HG03520 (cell line): ENCODE results near the gene CIROP.
"Not testable (repeated sequence)": the region's sequence is repeated elsewhere in the genome, so short reads cannot be mapped to it uniquely, and the experiment has no call there.

ENCODE experiments used
- ATAC-seq: cut with Tn5 transposase; IDR thresholded peaks from one replicate; pipeline ENCODE4 v1.9.1; 2021; ENCODE audit warnings: mild to moderate bottlenecking, moderate library complexity; ENCODE audit not compliant: unreplicated experiment

The CIROP gene

DNA sequence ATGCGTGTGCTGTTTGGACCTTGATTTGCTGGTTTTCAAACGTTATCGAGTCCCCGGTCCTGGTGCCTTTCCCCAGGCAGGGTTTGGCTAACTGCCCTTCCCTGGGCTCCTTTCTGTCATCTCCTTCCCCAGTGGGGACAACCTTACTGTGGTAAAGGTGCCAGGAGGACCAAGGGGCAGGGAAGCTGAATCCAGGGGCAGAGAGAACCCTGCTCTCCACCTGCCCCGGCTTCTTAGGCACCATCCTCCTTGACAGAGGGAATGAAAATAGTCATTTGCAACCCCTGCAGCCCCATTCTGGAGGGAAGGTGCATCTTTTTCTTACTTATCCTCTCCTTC, 9.3 kb upstream of the CIROP start:
- ATAC-seq = no peak

DNA sequence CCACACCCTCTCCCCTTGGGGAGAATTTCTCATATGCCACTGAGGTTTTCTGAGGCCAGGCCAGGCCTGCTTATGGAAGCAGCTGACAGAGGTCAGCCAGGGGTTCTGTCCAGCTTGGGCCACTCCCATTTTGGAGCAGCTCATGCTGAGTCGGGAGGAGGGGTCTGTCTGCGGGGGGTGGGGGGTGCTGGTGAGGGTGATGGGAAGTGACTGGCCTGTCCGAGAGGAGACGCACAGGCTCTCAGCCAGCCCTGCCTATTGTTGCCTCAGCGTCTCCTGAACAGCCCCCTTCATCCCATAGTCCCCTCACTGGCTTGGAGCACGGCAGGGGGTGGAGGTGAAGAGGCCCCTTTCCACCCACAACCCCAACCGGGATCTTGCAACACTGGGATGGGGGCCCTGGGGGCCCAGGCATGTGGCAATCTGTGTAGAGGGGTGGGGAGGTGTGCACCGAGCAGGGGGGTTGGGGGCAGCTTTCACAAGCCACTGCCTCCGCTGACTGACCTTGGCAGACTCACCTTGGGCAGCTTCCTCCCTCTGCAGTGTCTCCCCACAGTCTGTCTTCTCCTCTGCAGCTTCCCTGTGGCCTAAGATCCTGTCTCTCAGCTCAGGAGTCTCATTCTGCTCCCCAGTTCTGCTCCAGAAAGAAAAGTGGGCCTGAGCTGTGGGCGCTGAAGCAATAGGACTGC, 8.8 kb upstream of the CIROP start:
- no peak for ATAC-seq

DNA sequence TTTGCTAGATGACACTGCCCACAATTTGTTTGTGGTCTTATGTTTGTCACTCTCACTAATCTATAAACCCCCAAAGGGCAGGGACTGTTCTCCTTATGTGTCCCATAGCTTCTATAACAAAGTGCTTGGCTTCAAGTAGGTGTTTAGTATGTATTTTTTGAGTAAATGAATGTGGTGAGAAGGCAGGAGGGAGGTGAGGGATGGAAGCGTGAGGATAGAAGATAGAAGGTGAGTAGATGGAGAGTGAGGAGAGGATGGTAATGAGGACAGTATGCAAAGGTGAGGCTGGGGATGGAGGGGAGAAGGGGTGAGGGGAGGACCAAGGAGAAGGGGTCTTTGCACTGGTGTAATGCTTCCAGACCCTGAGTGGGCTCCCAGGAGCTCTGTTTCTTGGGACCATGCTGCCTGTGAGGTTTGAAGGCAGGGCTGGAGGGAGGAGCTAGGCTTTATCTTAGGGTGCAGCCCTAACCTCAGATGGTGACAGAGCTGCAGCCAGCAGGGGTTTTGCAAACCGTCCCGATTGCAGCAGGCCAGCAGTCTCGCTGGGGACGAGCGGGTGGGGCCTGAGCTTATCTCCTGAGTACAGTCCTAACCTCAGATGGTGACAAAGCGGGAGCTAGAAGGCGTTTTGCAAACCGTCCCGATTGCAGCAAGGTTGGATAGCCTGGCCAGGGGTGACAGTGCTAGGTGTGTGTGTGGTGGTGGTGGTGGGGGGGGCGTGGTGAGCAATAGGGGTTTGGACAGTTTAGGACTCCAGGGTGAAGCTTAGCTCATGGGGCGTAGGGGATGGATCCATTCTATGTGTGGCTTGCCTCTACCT, 7.8 kb upstream of the CIROP start:
- ATAC-seq = no peak

DNA sequence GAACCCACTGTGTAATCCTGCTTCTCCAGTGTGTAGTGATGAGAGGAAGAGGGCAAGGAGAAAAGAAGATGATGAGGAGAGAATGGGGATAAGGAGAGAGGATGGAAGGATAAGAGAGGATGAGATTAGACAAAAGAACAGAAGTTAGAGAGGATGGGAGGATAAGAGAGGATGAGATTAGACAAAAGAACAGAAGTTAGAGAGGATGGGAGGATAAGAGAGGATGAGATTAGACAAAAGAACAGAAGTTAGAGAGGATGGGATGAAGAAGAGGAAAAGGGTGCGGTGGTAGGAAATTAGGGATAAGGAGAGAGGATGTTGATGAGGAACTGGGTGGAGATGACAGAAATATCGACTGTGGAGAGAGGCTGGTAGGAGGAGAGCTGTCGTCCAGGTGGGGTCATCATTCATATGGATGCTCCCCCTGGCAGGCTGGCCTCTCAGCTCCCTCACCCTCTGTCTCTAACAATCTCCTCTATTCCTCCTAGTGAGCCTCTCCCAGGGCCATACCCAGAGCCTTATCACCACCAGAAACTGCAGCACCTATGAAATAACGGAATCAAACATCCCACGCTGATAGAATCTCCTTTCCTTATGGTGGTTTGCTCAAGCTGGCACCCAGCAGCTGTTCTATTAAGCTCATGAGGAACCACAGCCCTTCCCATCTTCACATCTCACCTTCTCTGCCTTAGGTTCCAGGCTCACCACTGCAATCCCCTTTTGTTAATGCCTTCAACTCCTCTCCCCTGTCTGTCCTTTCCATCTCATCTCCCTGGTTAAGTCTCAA, 6.0 kb upstream of the CIROP start:
- ATAC-seq = no peak

DNA sequence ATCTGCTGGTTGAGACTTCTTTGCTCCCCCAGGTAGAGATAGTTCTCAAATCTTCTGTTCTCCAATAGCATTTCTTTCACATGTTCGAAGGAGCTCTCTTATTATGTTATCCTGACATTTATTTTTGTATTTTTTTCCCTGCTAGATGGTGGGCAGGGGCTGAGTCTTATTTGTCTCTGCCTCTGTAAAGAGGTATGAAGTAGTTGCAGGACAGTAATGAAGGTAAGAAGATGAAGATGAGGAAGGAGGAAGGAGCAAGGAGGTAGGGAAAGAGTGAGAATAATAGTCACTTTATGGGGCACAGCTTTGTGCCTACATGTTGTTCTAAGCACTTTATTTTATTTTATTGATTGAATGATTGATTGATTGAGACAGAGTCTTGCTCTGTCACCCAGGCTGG, 5.0 kb upstream of the CIROP start:
- ATAC-seq = no peak

DNA sequence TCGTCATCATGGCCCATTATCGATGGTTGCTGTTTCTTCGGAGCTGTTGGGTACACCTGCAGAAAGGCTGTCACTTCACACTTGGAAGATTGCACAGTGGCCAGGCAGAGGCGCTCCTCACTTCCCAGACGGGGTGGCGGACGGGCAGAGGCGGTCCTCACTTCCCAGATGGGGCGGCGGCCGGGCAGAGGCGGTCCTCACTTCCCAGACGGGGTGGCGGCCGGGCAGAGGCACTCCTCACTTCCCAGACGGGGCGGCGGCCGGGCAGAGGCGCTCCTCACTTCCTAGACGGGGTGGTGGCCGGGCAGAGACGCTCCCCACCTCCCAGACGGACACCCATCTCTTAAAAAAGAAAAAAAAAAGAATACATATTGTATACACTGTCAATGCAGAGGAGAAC, 3.4 kb upstream of the CIROP start:
- not testable (repeated sequence) for ATAC-seq

DNA sequence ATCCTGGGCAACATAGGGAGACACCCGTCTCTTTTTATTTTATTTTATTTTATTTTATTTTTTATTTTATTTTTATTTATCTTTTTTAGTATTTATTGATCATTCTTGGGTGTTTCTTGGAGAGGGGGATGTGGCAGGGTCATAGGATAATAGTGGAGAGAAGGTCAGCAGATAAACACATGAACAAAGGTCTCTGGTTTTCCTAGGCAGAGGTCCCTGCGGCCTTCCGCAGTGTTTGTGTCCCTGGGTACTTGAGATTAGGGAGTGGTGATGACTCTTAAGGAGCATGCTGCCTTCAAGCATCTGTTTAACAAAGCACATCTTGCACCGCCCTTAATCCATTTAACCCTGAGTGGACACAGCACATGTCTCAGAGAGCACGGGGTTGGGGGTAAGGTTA, 2.8 kb upstream of the CIROP start:
- ATAC-seq = not testable (repeated sequence)

DNA sequence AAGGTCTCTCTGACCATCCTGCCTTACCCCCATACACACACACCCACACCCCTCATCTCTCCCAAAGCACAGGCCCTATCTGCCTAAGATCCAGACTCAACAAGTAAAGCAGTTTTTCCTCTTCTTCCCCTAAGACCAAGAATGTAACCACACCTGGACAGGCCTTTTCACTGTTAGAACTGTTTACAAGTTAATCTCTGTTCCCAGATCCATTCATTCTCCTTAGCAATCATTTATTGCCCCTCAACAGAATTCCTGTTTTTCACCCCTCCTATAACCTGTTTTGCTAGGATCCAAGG, 1.9 kb upstream of the CIROP start:
- ATAC-seq = no peak

DNA sequence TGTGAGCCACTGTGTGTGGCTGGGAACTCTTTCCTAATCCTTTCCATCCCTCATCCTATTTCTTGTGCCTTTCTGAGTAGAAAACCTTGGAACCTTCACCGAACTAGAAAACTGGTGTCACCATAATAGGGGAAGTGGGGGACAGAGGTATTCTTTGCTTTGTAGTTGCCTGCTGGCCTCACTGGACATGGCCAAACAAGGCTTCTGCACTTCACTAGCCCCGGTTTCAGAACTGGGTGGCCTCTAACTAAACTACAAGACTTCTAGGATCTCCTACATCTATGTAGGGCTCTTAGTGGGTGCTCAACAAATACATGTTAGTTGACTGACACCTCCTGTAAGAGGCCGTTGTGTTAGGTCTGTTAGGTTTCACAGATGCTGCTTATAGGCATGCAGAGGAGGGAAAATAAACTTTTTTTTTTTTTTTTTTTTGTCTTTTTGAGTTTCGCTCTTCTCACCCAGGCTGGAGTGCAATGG, 597 bp upstream of the CIROP start:
- ATAC-seq = no peak

DNA sequence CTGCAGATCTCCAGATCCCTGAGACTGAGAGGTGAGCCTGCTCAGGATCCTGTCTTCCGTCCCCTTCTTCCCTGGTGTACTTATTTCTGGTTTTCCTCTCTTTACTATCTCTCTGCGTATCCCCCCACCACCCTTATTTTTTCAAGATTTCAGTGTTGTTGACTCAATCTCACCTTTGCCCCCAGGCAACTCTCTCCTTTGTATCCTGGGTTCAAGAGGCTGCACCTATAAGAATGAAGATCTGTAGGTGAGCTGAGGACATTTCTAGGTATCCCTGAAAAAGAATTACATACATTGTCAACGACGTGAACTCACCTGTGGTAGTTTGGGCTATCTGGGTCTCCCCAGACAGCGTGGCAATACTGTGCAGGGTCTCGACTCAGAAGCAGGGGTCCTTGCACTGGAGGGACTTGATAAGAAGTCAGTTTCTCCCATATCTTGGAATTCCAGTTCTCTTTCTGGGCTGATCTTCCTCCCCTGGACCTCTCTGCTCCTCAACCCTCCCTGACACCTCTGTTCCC, 659 bp downstream of the CIROP start:
- ATAC-seq = no peak

DNA sequence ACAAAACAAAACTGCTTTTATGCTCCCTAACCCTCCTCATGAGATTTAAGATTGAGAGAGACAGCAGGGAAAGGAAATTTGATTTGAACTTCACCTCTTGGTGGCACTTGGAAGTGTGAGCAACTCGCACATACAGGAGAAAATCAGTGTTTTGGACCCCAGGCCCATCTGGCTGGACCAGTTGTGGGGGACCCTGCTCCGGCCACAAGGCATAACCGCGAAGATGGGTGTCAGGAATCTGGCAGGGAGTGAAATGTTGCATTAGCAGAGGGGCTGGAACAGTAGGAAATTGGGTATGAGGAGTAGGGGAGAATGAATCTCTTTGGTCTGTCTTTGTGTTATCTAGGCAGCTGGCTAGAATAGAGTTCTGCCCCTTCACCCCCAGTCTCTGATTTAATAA, 1.2 kb downstream of the CIROP start:
- no peak for ATAC-seq

DNA sequence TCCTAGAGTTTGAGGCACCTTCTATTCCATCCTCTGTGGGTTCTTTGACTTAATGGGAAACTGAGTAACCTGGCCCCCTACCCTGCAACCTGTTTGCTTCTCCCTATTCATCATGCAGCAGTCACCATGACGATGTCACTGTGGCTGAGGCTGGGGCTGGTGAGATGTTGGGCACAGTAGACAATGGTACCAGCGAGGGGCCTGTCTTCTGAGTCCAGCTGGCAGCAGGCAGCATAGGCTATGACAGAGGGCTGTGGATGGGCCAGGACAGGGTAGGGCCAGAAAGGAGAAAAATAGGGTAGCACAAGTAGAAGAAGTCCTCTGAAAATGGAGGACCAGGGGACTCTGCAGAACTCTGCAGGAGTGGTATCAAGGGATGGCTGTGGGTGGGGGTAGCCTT, 2.0 kb downstream of the CIROP start:
- no peak for ATAC-seq

DNA sequence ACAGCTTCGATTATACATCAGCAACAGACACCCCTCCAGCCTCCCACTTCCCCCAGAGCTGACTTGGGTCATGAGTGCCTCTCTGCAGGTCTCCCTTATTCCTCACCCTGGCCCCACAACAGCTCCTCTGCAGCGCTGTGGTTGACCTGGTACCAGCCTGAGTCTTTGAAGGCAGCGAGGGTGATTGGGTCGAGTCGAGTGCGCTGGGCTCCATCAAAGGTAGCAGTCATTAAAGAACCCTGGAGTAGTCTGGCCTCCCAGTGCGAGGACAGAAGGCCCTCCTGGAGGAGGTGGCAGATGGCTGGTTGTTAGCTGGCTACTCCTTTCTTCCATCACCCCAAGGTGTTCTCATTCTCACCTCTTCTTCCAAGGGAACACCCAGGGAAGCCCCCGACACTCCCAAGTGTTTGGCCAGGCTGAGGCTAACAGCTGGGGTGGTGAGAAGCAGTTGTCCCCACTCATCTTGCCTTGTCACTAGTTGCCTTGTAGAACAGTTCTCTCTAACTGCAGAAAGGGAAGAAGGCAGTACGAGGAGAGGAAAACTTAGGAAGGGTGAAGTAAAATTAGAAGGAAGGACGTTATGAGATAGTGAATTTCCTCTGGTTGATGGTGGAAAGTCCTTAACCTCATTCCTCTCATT, 2.7 kb downstream of the CIROP start:
- no peak for ATAC-seq

DNA sequence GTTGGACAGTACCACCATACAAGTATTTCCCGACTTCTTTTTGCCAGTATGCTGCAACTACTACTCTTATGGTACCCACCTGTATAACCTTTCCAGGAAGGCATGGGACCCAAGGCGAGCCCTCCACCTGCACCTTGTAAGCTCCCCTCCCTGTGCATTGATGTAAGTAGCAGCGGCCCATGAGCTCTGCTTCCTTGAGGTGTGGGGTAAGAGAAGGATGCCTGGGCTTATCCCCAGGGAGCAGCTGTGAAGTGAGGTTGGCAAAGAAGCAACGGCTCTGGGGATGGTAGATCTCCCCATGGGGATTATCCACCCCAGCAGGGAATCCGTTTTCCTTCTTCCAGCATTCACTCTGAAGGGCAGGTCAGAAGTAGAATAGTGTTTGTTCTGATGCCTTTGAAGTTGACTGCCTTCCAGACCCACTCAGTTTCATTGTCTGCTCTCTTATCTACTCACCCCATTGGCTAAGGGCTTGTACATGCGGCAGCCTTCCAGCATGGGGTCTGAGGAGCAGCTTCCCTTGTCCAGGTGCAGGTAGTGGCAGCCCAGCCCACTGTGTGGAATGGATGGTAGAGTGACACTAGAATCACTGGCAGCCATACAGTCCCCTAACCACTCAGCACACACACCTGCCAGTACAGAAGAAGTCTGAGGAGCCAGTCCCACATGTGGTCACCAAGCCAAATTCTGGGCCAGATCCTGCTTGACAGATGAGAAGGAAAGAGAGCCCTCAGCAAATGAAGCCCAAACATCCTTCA, 3.4 kb downstream of the CIROP start:
- no peak for ATAC-seq

DNA sequence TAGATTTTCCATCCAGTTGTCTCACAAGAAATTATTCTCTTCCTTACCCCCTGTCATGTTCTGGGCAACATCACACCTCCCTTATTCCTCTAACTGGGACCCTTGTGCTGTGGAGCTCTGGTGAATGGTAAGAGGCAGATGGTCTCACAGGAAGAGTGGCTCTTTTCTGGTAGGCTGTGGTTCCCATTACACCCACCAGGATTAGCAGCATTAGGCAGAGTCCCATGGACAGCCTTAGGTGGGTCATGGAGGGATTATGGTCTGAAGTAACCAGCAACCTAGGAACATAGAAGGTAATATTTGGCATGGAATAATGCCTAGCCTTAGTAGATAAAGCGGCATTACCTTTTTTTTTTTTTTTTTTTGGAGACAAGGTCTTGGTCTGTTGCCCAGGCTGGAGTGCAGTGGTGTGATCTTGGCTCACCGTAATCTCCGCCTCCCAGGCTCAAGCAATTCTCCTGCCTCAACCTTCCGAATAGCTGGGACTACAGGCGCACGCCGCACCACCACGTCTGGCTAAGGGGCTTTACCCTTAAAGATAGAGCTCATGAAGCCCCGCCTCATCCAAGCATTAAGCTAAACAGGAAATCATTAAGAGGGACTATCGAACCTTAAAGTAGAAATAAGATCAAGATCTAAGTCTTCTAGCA, 5.5 kb downstream of the CIROP start:
- ATAC-seq = no peak

DNA sequence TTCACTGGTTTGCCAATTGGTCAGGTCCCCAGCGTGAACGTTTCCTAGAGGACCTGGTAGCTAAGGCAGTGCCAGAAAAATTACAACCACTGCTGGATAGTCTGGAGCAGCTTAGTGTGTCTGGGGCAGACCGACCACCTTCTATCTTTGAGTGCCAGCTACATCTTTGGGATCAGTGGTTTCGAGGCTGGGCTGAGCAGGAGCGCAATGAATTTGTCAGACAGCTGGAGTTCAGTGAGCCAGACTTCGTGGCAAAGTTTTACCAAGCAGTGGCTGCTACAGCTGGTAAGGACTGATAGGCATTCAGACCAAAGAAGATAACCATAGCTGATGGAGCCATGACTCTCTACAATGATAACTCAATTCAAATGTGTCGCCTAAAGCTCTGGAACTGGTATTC, 7.0 kb downstream of the CIROP start:
- ATAC-seq = no peak

DNA sequence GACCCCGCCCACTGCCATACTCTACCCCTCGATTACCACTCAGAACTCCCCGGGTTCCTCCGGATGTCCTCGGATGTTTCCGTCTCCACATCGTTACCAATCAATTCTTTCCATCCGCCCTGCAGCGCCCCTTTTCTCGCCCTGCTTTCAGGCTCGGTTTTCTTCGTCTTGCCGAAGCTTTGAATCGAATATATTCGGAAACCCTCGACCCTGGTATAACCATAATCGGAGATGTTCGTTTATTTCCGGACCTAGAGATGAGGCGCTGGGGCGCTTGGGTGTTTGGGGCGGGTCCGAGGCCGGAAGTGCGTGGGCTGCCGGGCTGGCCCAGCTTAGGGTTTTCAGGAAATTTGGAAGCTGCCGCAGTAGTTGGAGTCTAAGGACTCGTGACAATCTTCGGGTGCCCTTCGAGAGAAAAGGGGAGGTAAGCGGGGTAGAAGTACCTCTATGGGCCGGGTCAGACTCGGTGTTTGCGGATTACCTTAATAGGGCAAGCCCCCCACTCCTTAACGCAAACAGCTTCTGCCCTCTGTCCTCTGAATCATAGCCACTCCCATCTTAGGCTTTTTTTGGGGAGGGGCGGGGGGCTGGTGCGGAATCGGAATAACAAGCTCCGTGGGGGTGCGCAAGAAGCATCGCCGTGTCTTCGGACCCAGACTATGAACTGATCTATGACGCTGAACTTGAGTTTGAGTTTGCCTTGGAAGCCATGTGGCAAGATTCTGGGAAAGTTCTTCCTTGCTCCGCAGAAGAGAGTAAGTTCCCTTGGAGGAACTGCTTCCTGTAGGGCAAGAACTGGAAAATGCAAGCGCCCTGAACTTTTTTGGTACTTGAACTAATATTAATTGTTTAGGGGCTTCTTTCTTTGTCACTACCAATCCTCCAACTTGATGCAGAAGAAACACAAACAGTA, 9.3 kb downstream of the CIROP start, which contains the start of gene C14orf119:
Gene C14orf119, plus strand, starts transcription at position 310 of the 913 bp plus-strand sequence. CDS start 2,154 bp downstream, outside the sequence.
- peak; percentile 87 for ATAC-seq

DNA sequence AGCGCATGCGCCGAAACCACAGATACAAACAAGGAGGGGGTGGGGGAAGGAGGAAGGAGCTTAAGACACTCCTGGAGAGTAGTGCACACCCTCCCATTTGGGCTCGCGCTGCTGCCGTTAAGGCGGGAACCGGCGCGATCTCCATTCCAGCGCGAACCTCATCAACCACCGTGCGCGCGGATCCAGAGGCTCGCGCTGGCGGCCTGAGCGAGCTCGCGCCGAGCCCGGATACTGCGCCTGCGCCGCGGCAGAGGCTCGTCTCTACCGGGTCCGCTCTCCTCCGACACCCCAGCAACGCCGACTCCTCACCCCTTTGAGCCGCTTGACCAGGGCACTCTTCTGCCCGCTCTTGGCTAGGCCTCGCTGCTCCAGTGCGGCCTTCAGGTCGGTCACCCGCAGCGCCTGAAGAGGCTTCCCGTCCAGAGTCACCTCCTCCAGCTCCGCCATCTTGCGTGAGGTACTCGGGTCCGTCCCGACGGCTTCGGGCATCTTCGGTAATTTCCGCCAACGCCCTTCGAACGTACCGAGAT, 10.1 kb downstream of the CIROP start, which contains the start of gene ACIN1:
Gene ACIN1, minus strand, starts transcription at position 471 of the 530 bp plus-strand sequence. Its CDS starts 24 bp downstream, at position 447.
- peak; percentile 26 for ATAC-seq
